H54 (cell line): ENCODE results near the gene VSX2.

Experiments used
- DNase-seq: peaks from one replicate; pipeline ENCODE4 v3.0.0; 2011; ENCODE audit warnings: low spot score, mixed read lengths; ENCODE audit not compliant: insufficient read length
- FAIRE-seq: peaks from 3 replicates; lab custom pipeline; 2011; peaks lifted over from hg19 to GRCh38; lab: Jason Lieb, UNC
- POLR2A ChIP-seq: IDR thresholded peaks from 2 replicates; pipeline ENCODE4 v1.6.1; 2011; ENCODE audit warnings: low read depth, mild to moderate bottlenecking, low read length

VSX2 gene

DNA sequence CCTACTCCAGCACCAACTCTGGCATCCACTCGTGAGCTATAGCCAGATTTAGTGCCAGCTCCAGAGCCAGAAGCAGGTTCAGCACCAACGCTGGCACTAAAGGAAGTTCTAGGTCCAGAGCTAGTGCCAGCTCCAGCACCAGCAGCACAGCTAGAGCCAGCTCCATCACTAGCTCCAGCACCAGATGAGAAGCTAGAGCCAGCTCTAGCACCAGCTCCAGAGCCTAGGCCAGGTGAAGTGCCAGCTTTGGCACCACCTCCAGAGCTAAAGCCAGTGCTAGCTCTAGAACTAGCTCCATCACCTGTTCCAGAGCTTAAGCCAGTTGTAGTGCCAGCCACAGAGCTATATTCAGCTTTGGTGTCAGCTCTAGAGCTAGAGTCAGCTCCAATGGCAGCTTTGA, 38.8 kb downstream of the VSX2 start:
- TF ChIP-seq POLR2A = no peak
- DNase-seq (no peak), FAIRE-seq (no peak)

GRCh38 chr14:74281069-74281468, 41.8 kb downstream of the VSX2 start:
- DNase-seq (no peak), FAIRE-seq (no peak)
- TF ChIP-seq POLR2A = no peak

DNA sequence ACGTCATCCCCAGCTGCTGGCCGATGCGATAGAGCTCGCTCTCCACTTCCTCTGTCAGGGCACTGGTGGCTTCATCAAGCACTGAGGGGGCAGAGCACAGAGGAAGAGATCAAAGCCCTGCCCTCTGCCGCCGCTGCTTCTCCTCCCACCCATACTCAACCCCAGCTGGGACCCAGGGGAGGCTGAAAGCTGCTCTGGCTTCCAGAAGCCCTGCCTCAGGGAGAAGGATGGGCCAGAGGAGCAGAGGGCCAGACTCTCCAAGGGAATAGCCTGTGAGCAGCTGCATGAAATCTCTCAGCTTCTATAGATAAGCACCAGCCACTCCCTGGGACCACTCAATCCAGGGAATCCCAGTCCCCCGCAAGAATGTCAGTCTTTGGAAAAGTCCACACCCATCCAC, 47.5 kb downstream of the VSX2 start:
- no peak for TF ChIP-seq POLR2A
- no peak for DNase-seq
- FAIRE-seq = no peak

DNA sequence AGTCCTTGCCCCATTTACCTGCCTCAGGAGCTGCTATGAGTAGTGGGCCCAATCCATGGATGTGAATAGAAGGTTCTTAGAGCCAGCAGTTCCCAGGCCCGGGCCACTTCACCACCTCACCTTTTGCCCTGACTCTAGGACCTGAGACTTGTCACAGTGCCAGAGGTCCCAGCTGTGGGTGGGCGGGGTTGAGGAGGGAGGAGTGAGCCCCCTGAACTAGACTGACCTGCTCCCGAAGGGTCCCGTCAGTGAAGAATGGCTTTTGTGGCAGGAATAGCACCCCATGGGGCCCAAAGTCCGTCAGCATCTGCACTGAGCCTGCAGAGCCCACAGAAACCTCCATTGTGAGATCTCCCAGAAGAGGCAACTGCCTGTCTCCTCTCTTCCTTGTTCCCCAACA, 50.6 kb downstream of the VSX2 start:
- DNase-seq (no peak), FAIRE-seq (no peak)
- no peak for TF ChIP-seq POLR2A

DNA sequence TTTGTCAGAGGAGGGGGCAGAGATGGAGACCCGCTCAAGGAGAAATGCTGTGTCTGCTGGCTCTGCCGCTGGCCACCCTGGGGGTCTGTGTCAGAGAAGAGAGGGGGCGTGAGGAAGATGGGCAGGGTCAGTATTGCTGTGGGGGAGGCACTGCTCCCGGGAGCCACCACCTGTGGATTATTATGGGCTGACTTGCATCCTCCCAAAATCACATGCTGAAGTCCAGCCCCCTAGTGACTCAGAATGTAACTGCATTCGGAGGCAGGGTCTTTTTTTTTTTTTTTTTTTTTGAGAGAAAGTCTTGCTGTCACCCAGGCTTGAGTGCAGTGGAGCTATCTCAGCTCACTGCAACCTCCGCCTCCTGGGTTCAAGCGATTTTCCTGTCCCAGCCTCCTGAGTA, 51.2 kb downstream of the VSX2 start:
- FAIRE-seq (no peak), DNase-seq (peak; percentile 15)
- TF ChIP-seq POLR2A = no peak

DNA sequence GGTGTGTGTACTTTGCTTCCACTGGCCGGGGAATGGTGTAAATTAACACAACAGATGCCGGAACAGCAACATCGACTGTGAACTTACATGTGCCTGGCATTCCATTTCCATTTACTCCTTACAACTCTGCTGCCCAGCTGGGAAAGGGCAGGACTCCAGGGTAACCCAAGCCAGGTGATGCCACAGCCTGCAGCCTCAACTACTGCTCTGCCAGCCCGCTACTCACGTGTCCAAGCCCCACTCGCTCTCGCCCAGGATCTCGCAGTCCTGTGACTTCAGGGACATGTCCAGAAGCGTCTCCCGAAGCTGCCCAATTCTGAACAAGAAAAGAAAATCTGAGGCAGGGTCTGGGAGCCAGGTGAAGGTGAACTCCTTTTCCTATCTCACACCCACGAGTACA, 52.8 kb downstream of the VSX2 start:
- FAIRE-seq = no peak
- no peak for DNase-seq
- no peak for TF ChIP-seq POLR2A

GRCh38 chr14:74293606-74294005, 54.4 kb downstream of the VSX2 start:
- no peak for FAIRE-seq

GRCh38 chr14:74296037-74296467, 56.8 kb downstream of the VSX2 start:
- DNase-seq = no peak
- no peak for FAIRE-seq
- no peak for TF ChIP-seq POLR2A

More at GRCh38 chr14:74293606-74294005, 54.4 kb downstream of the VSX2 start:
- DNase-seq = no peak
- TF ChIP-seq POLR2A = no peak

DNA sequence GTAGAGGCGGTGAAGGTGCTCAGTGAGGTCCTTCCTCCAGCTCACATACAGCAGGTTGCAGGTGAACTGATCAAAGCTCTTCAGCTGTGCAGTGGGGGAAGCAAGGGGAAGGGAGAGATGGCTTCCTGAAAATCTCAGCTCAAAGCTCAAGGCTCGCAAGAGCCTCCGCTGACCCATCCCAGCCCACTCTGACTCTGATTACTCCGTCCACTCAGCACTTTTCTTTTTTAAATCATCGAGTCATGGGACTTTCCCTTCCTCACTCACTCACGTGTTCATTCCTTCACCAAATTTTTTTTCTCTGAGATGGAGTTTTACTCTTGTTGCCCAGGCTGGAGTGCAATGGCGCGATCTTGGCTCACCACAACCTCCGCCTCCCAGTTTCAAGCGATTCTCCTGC, 58.7 kb downstream of the VSX2 start:
- FAIRE-seq = no peak
- no peak for TF ChIP-seq POLR2A

GRCh38 chr14:74299061-74299545, 59.9 kb downstream of the VSX2 start:
- no peak for TF ChIP-seq POLR2A
- FAIRE-seq = no peak

More for the DNA sequence above, 58.7 kb downstream of the VSX2 start:
- no peak for DNase-seq

GRCh38 chr14:74301594-74302151, 62.4 kb downstream of the VSX2 start:
- DNase-seq (no peak), FAIRE-seq (no peak)
- no peak for TF ChIP-seq POLR2A

More at GRCh38 chr14:74299061-74299545, 59.9 kb downstream of the VSX2 start:
- no peak for DNase-seq

DNA sequence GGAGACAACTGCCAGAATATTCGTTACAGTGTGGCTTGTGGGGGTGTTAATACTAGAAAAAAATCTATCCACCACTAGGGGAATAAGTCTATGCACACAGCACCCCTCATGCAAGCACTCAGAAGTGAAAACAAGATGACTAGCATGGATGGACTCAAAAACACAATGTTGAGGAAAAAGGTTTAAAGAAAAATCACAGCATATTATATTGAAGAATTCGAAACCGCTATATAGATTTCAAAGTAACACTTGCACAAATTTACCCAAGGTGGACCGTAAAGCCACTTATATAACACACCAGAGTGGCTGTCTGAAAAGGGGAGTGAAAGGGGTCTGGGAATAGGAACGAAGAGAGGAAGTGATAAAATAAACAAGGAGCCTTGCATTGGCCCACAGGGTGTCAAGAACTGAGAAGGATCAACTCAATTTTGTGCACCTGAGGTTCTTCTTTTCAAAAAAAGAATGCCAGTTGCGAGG, 62.9 kb downstream of the VSX2 start:
- no peak for FAIRE-seq

GRCh38 chr14:74302634-74303569, 63.7 kb downstream of the VSX2 start, which contains the start of gene ABCD4:
TSS of gene ABCD4 (minus strand) at chr14:74302934. CDS start at chr14:74302912, 22 bp downstream.
- DNase-seq = peak; percentile 77
- TF ChIP-seq POLR2A = peak; percentile 82
- FAIRE-seq = no peak

More for the DNA sequence above, 62.9 kb downstream of the VSX2 start:
- peak; percentile 12 for DNase-seq
- no peak for TF ChIP-seq POLR2A

DNA sequence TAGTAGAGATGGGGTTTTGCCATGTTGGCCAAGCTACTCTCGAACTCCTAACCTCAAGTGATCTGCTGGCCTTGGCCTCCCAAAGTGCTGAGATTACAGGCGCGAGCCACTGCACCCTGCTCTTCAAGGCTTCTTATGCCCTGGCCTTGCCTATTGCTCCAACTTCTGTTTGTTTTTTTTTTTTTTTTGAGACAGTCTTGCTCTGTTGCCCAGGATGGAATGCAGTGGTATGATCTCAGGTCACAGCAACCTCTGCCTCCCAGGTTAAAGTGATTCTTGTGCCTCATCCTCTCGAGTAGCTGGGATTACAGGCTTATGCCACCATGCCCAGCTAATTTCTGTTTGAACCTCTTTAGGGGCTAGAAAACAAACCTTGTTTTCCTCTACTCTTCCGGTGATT, 69.4 kb downstream of the VSX2 start:
- FAIRE-seq = no peak
- no peak for DNase-seq
- TF ChIP-seq POLR2A = no peak
